LNCaP clone FGC (cell line): ENCODE measurements around the gene NPW.

Source experiments
- DNase-seq: peaks from one replicate; pipeline ENCODE4 v3.0.0-alpha.2; 2011; ENCODE audit warnings: low read depth
- H3K4me3 ChIP-seq: 2 replicates; pipeline ENCODE4 v1.5.1; 2011; ENCODE audit warnings: mild to moderate bottlenecking, low read depth, low read length, control low read depth
- TF ChIP-seq, protein P1 (sequence below): IDR thresholded peaks from 2 replicates; pipeline ENCODE4 v1.5.1; 2012; ENCODE audit warnings: mild to moderate bottlenecking; ENCODE audit not compliant: control insufficient read depth, insufficient read depth; ENCODE audit errors: extremely low read depth

NPW gene

DNA sequence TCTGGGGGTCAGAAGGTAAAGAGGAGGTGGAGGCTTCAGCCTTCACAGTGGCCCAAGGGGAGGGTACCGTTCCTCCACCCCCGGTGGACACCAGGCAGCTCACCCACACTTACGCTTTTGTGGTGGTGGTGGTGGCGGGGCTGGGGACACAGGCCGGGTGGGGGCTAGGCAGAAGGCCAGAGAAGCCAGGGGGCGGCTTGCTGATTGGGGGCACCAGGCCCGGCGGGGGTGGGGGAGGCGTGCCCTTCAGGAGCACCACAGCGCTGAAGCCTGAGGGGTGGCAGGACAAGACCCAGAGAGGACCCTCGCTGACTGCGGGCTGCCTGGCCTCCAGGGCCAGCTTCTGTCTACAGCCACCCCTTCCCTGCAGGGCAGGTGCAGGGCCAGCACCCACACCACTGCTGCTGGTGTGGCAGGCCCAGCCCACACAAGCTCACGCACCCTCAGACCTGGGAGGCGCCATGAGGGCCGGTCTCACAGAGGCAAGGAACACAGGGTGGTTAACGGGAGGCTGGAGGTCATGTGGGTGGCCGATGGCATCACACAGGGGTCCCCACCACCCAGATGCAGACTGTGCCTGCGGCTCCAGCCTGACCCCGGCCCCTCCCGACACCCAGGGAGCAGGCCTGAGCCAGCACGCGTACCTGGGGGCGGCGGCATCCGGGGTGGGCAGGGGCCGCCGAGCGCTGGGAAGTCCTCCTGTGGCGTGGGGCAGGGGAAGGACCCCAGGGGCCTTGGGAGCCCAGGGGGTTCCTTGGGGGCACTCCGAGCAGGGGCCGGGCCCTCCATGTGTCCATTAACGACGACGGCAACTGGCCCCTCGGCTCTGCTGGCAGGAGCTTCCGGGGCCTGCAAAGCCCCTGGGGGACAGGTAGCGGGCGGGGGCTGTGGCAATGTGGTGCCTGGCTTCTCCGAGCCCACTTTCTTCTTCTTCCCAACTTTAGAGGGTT is 20.5 kb upstream of the NPW start:
- DNase-seq = no peak
- TF ChIP-seq, protein P1, sequence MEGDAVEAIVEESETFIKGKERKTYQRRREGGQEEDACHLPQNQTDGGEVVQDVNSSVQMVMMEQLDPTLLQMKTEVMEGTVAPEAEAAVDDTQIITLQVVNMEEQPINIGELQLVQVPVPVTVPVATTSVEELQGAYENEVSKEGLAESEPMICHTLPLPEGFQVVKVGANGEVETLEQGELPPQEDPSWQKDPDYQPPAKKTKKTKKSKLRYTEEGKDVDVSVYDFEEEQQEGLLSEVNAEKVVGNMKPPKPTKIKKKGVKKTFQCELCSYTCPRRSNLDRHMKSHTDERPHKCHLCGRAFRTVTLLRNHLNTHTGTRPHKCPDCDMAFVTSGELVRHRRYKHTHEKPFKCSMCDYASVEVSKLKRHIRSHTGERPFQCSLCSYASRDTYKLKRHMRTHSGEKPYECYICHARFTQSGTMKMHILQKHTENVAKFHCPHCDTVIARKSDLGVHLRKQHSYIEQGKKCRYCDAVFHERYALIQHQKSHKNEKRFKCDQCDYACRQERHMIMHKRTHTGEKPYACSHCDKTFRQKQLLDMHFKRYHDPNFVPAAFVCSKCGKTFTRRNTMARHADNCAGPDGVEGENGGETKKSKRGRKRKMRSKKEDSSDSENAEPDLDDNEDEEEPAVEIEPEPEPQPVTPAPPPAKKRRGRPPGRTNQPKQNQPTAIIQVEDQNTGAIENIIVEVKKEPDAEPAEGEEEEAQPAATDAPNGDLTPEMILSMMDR = no peak

DNA sequence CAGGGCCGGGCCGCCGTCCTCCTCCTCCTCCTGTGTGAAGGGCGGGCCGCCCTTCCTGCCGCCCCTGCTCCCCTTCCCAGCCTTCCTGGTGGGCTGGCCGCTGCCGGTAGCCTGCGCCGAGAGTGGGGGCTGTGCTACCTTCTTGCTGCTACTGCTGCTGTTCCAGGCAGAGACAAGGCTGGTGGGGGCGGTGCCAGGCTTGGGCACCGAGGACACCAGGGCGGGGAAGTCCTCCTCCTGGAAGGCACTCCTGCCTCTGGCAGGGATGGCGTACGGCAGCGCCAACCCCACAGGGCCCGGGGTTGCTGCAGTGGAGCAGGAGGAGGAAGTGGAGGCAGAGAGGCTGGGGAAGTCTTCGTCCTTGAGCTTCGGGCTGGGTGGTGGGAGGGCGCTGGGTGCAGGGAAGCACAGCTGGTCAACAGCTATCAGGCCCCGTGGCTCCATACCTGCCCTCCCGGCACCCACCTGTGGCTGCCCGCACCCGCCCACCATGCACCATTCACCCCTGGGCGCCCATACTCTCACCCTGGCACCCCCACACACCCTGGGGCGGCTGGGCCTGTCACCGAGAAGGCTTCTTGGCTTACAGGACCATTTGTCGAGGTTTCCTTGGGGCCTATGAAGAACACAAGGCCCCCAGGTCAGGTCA is 19.6 kb upstream of the NPW start:
- TF ChIP-seq, protein P1 = no peak
- no peak overlapping the region for H3K4me3 ChIP-seq
- no peak for DNase-seq

More for the DNA sequence above, 20.5 kb upstream of the NPW start:
- H3K4me3 ChIP-seq = no peak overlapping the region

GRCh38 chr16:2001035-2001434 is 18.6 kb upstream of the NPW start:
- TF ChIP-seq, protein P1 = no peak
- H3K4me3 ChIP-seq = no peak overlapping the region
- no peak for DNase-seq

DNA sequence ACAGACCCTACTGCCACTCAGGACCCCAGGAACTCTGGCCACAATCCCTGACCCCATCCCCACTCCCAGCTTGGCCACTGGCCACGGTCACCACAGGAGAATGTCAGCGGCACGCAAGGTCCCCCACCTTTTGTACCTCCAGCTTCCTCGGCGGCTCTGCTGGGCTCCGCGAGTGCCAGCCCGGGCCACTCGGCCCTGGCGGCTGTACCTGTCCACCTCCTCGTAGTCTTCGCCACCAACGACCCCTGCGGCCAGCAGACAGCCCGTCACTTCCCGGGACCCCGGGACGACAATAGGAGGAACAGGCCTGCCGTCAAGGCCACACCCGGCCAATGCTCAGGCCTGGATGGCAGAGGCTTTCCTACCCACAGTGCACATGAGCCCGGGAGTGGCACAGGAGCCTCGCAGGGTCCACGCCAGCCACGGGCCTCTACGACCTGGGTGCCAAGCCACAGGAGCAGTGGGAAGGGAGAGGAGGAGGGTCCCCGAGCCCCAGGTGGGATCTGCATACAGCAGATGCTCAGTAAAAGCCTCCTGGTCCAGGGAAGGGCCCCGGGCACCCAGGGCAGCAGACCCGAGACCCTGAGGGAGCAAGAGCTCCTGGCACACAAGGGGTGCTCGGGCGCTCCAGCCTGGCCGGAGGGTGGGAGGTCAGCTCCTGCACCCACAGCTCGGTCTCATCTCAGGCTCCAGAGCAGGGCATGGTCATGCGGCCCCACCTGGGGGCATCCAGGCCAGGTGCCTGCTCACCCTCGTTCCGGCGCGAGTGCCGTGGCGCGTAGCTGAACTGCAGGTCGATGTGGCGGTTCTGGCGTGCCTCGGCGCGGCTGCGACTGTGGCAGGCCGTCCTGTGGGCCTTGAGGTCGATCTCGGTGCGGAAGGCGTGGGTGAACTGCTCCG is 17.9 kb upstream of the NPW start:
- DNase-seq = no peak
- no peak overlapping the region for H3K4me3 ChIP-seq
- TF ChIP-seq, protein P1 = no peak

GRCh38 chr16:2002406-2003230 is 17.0 kb upstream of the NPW start:
- TF ChIP-seq, protein P1 = no peak
- no peak overlapping the region for H3K4me3 ChIP-seq
- DNase-seq = no peak
